ENCODE results near the gene DROSHA.

DNA sequence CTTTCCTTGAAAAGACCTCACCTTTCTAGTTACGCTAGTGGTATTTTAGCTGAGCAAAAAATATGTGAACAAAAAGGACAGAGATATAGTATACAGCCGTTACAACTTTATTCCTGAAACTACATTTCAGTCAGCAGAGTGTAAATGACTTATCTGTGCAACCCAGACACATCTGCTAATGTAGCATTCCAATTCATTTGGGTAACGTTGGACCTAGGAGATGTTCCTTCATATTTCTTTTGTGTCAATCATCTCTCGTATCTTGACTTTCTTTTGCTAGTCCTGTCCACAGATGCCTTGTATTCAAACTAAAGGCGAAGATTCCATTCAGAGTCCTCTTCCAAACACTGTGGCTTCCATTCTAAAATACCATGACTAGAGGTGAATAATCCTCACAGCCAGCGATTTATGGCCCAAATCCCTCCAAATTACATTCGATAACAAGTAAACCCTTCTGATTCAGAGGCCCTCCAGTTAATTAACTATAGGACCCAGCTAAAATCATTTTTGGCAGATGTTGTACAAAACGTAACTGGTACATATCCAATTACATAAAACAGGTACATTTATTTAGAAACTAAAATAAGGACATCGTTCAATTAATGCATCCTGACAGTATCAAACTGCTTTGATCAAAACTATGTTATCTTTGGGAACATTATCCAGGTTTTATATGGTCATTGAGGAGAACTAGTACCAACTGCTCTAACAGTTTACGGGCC, 155.7 kb downstream of the DROSHA start:
- TF ChIP-seq POLR2A (IDR thresholded peaks at IDR 0.05; ENCODE audit: low read depth, low read length) (no peak), RFX5 (IDR thresholded peaks at IDR 0.05; ENCODE audit: low read depth, low read length) (no peak), FOS (IDR thresholded peaks at IDR 0.05; ENCODE audit: low read depth, low read length) (no peak), CEBPB (IDR thresholded peaks at IDR 0.05; ENCODE audit: low read depth, low read length) (no peak), RAD21 (IDR thresholded peaks at IDR 0.05; ENCODE audit: low read length) (no peak), MAFK (IDR thresholded peaks at IDR 0.05; ENCODE audit: low read depth, low read length) (no peak), BHLHE40 (IDR thresholded peaks at IDR 0.05; ENCODE audit: low read depth, low read length) (no peak)
- TF ChIP-seq, protein P1, sequence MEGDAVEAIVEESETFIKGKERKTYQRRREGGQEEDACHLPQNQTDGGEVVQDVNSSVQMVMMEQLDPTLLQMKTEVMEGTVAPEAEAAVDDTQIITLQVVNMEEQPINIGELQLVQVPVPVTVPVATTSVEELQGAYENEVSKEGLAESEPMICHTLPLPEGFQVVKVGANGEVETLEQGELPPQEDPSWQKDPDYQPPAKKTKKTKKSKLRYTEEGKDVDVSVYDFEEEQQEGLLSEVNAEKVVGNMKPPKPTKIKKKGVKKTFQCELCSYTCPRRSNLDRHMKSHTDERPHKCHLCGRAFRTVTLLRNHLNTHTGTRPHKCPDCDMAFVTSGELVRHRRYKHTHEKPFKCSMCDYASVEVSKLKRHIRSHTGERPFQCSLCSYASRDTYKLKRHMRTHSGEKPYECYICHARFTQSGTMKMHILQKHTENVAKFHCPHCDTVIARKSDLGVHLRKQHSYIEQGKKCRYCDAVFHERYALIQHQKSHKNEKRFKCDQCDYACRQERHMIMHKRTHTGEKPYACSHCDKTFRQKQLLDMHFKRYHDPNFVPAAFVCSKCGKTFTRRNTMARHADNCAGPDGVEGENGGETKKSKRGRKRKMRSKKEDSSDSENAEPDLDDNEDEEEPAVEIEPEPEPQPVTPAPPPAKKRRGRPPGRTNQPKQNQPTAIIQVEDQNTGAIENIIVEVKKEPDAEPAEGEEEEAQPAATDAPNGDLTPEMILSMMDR (conservative IDR thresholded peaks at IDR 0.05; ENCODE audit: low read depth, low read length), result no peak
- TF ChIP-seq, protein P2, sequence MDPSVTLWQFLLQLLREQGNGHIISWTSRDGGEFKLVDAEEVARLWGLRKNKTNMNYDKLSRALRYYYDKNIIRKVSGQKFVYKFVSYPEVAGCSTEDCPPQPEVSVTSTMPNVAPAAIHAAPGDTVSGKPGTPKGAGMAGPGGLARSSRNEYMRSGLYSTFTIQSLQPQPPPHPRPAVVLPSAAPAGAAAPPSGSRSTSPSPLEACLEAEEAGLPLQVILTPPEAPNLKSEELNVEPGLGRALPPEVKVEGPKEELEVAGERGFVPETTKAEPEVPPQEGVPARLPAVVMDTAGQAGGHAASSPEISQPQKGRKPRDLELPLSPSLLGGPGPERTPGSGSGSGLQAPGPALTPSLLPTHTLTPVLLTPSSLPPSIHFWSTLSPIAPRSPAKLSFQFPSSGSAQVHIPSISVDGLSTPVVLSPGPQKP (IDR thresholded peaks at IDR 0.05; ENCODE audit: borderline replicate concordance, low read depth, low read length), result no peak
